Ascending aorta (tissue), 2 donors: ENCODE data around the gene SLC2A13. TPM values are rescaled to one million over a fixed set of nuclear protein-coding genes. Genes with fewer than 3 reads are reported as not detected.
A peak's percentile ranks its signal among the peaks of the same experiment; 100 is the strongest.

Experiments used
- DNase-seq, 2 donors: peaks; one replicate each; pipeline ENCODE4 v3.0.0-alpha.2; 2019; ENCODE audit warnings: low spot score in 2 of 2
- H3K27ac ChIP-seq, 2 donors: fragments of 200-600 bp; sonication (generic); one replicate each; pipeline ENCODE4 v1.5.1; 2016 to 2017; ENCODE audit warnings: mild to moderate bottlenecking in 1 of 2
- H3K27me3 ChIP-seq: fragments of 200-600 bp; sonication (generic); one replicate; pipeline ENCODE4 v1.5.1; 2017
- H3K36me3 ChIP-seq, 2 donors: fragments of 200-600 bp; sonication (generic); one replicate each; pipeline ENCODE4 v1.5.1; 2016
- H3K4me1 ChIP-seq, 2 donors: fragments of 200-600 bp; sonication (generic); one replicate each; pipeline ENCODE4 v1.5.1; 2016 to 2017; ENCODE audit warnings: mild to moderate bottlenecking in 1 of 2
- H3K4me3 ChIP-seq, 2 donors: fragments of 200-600 bp; sonication (generic); one replicate each; pipeline ENCODE4 v1.5.1; 2016 to 2017; ENCODE audit warnings: mild to moderate bottlenecking in 1 of 2
- H3K9me3 ChIP-seq, 2 donors: fragments of 200-600 bp; sonication (generic); one replicate each; pipeline ENCODE4 v1.5.1; 2016
- intact Hi-C: fragments of 100-400 bp; cut with DNase I; formaldehyde crosslinking; loops from one replicate; pipeline ENCODE4 v1.15.1; 2023
- total RNA-seq: library from RNA; depleted of rRNA; stranded (reverse); fragments of >200 nt; gene quantifications from one replicate; pipeline ENCODE4 v1.1.0, GENCODE V29; 2016
- TF ChIP-seq, protein P1 (sequence below), 3 experiments: fragments of 200-600 bp in 2 of 3; fragments of 450-650 bp in 1 of 3; sonication (generic) in 2 of 3; IDR thresholded peaks; one replicate each; pipeline ENCODE4 v1.5.1; 2016 to 2019; ENCODE audit warnings: antibody characterized with exemption in 3 of 3, mild to moderate bottlenecking in 1 of 3, moderate library complexity in 1 of 3

Gene SLC2A13
- total RNA-seq, 1 donor from 2014 or later, result 23.5 TPM

DNA sequence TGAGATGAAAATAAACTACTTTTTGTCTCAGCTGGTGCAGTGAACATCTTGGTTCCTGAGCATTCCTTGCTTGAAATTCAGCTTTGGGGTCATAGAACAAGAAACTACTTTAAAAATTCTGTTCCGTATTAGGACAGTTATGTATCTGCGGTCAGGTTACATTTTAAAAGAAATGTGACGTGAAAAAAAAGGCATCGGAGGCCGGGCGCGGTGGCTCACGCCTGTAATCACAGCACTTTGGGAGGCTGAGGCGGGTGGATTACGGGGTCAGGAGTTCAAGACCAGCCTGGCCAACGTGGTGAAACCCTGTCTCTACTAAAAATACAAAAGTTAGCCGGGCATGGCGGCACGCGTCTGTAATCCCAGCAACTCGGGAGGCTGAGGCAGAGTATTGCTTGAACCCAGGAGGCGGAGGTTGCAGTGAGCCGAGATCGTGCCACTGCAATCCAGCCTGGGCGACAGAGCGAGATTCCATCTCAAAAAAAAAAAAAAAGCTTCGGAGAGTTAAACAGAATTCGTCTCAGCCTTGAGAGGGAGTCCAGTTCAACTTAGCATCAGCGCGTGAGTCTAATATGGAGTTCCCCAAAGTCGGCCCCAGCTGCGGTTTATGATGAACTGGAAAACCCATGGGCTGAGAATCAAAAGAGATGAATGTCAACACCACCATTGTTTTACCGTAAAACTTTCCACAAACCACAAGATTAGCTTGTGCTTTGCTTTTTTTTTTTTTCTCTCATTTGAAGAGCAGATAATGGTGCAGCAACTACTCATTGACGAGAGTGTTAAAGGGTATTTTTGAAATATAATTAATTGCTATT lies 2.1 kb upstream of the SLC2A13 start:
- no peaks in the 10 kb centered on the region for H3K27me3 ChIP-seq
- TF ChIP-seq, protein P1, sequence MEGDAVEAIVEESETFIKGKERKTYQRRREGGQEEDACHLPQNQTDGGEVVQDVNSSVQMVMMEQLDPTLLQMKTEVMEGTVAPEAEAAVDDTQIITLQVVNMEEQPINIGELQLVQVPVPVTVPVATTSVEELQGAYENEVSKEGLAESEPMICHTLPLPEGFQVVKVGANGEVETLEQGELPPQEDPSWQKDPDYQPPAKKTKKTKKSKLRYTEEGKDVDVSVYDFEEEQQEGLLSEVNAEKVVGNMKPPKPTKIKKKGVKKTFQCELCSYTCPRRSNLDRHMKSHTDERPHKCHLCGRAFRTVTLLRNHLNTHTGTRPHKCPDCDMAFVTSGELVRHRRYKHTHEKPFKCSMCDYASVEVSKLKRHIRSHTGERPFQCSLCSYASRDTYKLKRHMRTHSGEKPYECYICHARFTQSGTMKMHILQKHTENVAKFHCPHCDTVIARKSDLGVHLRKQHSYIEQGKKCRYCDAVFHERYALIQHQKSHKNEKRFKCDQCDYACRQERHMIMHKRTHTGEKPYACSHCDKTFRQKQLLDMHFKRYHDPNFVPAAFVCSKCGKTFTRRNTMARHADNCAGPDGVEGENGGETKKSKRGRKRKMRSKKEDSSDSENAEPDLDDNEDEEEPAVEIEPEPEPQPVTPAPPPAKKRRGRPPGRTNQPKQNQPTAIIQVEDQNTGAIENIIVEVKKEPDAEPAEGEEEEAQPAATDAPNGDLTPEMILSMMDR (IDR thresholded peaks at IDR 0.05), result peak in 1 of 3 experiments; percentile 2
- H3K4me3 ChIP-seq, result peak overlapping the region in 1 of 2 donors; percentile 96

DNA sequence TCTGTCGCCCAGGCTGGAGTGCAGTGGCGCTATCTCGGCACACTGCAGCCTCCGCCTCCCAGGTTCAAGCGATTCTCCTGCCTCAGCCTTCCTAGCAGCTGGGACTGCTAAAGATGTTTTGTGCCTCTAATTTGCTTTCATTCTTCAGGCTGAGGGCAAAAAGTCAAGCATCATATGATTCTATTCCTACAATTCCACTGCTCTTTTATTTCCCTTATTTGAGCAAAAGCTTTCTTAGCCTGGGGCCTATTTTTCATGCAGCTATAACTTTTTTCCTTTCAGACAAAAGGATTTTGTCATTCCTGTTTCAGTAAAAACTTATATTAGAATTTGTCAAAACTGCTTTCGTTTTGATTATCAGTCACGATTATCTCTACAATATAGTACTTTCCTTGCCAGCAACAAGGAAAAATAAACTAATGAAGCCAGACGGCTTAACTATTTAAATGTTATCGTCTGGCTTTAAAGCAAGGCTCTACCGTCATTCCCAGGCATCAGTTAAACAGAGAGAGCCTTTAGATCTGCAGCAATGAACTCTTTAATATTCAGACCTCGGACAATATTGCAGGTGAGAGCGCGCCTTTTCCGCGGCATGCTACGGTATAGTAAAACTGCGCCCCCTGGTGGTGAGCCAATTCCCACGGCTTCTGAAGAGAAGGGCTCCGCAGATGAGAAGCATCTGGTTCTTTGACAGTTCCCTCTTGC lies 1.4 kb upstream of the SLC2A13 start:
- intact Hi-C loops, result loop anchor here (1.0 to 5.0 kb wide), 4 partner anchors 40 to 665 kb away; partner anchors contain the start of gene KIF21A
- TF ChIP-seq, protein P1 (IDR thresholded peaks at IDR 0.05), result peak; percentile 71 to 91 (median 77)

More for the DNA sequence above, 2.1 kb upstream of the SLC2A13 start:
- intact Hi-C loops, result loop anchor here (1.0 to 5.0 kb wide), 4 partner anchors 41 to 666 kb away; partner anchors contain the start of gene KIF21A
- DNase-seq, result no peak
- H3K4me1 ChIP-seq, result peaks cover 0 to 10% of the 10 kb centered on the region in 2 donors
- no peaks in the 10 kb centered on the region for H3K9me3 ChIP-seq
- H3K36me3 ChIP-seq, result no peaks in the 10 kb centered on the region
- no peak overlapping the region for H3K27ac ChIP-seq

DNA sequence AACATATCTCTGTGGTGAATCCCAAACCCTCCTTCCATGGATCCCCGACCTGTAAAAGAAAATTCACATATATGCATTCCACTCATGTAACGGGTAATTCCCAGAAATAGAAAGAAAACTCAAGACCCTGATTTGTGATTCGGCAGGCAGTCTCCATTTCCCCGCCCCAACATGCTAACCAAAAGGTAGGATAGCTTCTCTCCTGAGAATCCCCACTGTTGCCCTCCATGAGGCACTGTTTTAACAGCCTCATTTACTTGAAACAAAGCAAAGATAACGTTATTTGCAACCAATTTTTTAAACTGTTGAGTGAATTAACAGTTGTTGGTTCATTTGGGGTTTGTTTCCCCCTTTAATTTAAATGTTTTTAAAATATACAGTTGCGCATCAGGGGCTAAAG lies 774 bp upstream of the SLC2A13 start:
- Histone ChIP-seq H3K4me1 (peaks cover 0 to 10% of the 10 kb centered on the region in 2 donors), H3K36me3 (no peaks in the 10 kb centered on the region), H3K27me3 (no peaks in the 10 kb centered on the region), H3K9me3 (no peaks in the 10 kb centered on the region), H3K27ac (peak overlapping the region; percentile 86 to 90), H3K4me3 (peak overlapping the region; percentile 45 to 96)
- TF ChIP-seq, protein P1 (IDR thresholded peaks at IDR 0.05), result no peak
- no peak for DNase-seq
- intact Hi-C loops, result loop anchor here (1.0 to 5.0 kb wide), 5 partner anchors 39 to 664 kb away; partner anchors contain the start of gene KIF21A

More for the DNA sequence above, 1.4 kb upstream of the SLC2A13 start:
- DNase-seq, result peak; percentile 63 to 94
- H3K27me3 ChIP-seq, result no peaks in the 10 kb centered on the region
- H3K4me1 ChIP-seq, result peaks cover 0 to 10% of the 10 kb centered on the region in 2 donors
- no peaks in the 10 kb centered on the region for H3K9me3 ChIP-seq
- H3K36me3 ChIP-seq, result no peaks in the 10 kb centered on the region
- H3K4me3 ChIP-seq, result peak overlapping the region; percentile 45 to 96
- H3K27ac ChIP-seq, result peak overlapping the region; percentile 86 to 90

DNA sequence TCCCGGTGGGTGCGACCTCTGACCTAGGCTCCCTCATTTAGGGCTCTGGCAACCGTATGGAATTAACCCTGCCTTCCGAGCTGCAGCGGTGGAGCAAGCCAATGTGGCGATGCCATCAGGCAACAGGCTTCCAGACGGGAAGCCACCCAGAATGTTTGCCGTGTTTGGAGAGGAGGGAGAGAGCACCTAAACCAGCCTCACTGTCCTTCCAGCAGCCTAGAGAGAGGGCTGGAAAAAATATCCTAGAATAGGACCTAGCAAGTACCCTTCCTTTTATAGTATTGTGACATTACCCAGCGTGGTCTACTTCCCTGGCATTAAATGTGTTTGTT lies 287 bp upstream of the SLC2A13 start:
- no peak for DNase-seq
- peak overlapping the region; percentile 86 to 90 for H3K27ac ChIP-seq

DNA sequence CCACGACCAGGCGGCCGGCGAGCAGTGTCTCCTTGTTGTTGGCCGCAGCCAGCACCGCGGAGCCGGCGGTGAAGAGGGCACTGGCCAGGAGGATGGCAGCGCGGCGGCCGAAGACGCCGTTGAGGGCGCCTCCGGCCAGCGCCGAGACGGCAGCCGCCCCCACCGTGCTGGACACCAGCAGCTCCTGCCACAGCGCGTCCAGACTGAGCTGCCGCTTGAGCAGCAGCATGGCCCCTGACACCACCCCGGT lies 691 bp downstream of the SLC2A13 start:
- Histone ChIP-seq H3K27me3 (no peaks in the 10 kb centered on the region), H3K9me3 (no peaks in the 10 kb centered on the region), H3K4me3 (peak overlapping the region; percentile 91 to 96), H3K27ac (peak overlapping the region; percentile 86 to 90), H3K4me1 (peaks cover 0 to 10% of the 10 kb centered on the region in 2 donors), H3K36me3 (no peaks in the 10 kb centered on the region)
- TF ChIP-seq, protein P1 (IDR thresholded peaks at IDR 0.05), result no peak
- DNase-seq, result peak in 1 of 2 donors; percentile 71
- intact Hi-C loops, result loop anchor here (5.0 kb wide), 3 partner anchors 38 to 663 kb away; partner anchors contain the start of gene KIF21A

More for the DNA sequence above, 287 bp upstream of the SLC2A13 start:
- TF ChIP-seq, protein P1 (IDR thresholded peaks at IDR 0.05), result no peak
- no peaks in the 10 kb centered on the region for H3K36me3 ChIP-seq
- H3K27me3 ChIP-seq, result no peaks in the 10 kb centered on the region
- H3K4me3 ChIP-seq, result peak overlapping the region; percentile 91 to 96
- no peaks in the 10 kb centered on the region for H3K9me3 ChIP-seq
- intact Hi-C loops, result loop anchor here (1.0 to 5.0 kb wide), 4 partner anchors 39 to 664 kb away; partner anchors contain the start of gene KIF21A
- peaks cover 0 to 10% of the 10 kb centered on the region in 2 donors for H3K4me1 ChIP-seq
